Measurements from ENCODE around the gene COL4A2. TPM values are rescaled to one million over a fixed set of nuclear protein-coding genes. Genes with fewer than 3 reads are reported as not detected.

COL4A2 gene
- total and polyA plus RNA-seq, 7 experiments from 2014 or later, result 0.05 TPM; not detected in 6

DNA sequence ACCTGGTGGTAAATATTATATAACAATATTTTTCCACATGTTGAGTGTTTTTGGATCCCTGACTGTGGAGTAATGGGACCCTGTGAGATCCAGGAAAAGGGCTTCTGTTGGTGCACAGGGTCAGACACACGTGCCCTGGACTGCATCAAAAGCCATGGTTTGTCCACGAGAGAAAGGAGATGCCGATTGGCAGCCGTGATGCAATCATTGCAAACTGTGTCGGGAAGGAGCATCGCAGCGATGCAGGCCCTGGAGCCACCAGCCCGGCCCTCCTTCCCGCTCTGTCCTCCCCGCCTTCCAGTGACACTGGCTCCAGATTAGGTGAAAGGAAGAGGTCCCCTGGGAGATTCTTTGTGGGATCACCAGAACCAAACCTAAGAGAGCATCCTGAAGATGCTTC is 9.1 kb downstream of the COL4A2 start:
- peaks cover 0 to under 1% of the 10 kb centered on the region in 2 donors for H3K27me3 ChIP-seq (ENCODE audit: control insufficient read depth in 2 of 2, insufficient read depth in 2 of 2, low read length in 2 of 2)
- H3K4me3 Mint-ChIP-seq, result no peak overlapping the region
- no peak for ATAC-seq
- H3K27me3 Mint-ChIP-seq, result peaks cover 19 to 43% (median 34%) of the 10 kb centered on the region in 5 donors
- H3K27ac ChIP-seq (ENCODE audit: low read depth, low read length), result no peak overlapping the region
- no peaks in the 10 kb centered on the region for H3K36me3 ChIP-seq (ENCODE audit: control insufficient read depth in 2 of 3, insufficient read depth in 3 of 3, low read length in 3 of 3)
- H3K36me3 Mint-ChIP-seq, result no peaks in the 10 kb centered on the region
- intact Hi-C loops (cut with micrococcal nuclease), result no loop called here
- H3K9me3 ChIP-seq (ENCODE audit: control insufficient read depth in 2 of 3, low read length in 3 of 3), result no peaks in the 10 kb centered on the region
- H3K27ac Mint-ChIP-seq, result no peak overlapping the region
- CTCF ChIA-PET, result no interaction called here
- POLR2A ChIA-PET, result no interaction called here
- peaks cover 0 to 1% (median 0%) of the 10 kb centered on the region in 11 donors for H3K9me3 Mint-ChIP-seq
- peaks cover 6 to 16% (median 9%) of the 10 kb centered on the region in 7 donors for H3K4me1 Mint-ChIP-seq
- DNase-seq, result no peak
- no peaks in the 10 kb centered on the region for H3K4me1 ChIP-seq (ENCODE audit: control insufficient read depth in 2 of 2, insufficient read depth in 2 of 2, low read length in 2 of 2)
- no peak overlapping the region for H3K4me3 ChIP-seq (ENCODE audit: low read length)

DNA sequence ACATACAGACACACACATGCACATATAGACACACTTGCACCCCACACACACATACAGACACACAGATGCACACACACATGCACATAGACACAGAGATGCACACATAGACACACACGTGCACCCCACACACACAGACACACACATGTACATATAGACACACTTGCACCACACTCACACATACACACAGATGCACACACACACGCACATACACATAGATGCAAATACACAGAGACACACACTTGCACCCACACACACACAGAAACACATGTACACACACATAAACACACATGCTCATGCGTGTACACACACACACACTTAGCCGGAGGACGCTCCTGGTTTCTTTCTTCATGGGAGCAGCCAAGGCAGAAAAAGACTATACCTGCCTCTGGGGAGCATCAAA is 10.0 kb downstream of the COL4A2 start:
- Histone ChIP-seq H3K27ac (ENCODE audit: low read depth, low read length) (no peak overlapping the region), H3K4me3 (ENCODE audit: low read length) (no peak overlapping the region), H3K36me3 (ENCODE audit: control insufficient read depth in 2 of 3, insufficient read depth in 3 of 3, low read length in 3 of 3) (no peaks in the 10 kb centered on the region), H3K9me3 (ENCODE audit: control insufficient read depth in 2 of 3, low read length in 3 of 3) (no peaks in the 10 kb centered on the region), H3K4me1 (ENCODE audit: control insufficient read depth in 2 of 2, insufficient read depth in 2 of 2, low read length in 2 of 2) (no peaks in the 10 kb centered on the region), H3K27me3 (ENCODE audit: control insufficient read depth in 2 of 2, insufficient read depth in 2 of 2, low read length in 2 of 2) (peaks cover 0 to 3% of the 10 kb centered on the region in 2 donors)
- peaks cover 6 to 21% (median 9%) of the 10 kb centered on the region in 7 donors for H3K4me1 Mint-ChIP-seq
- intact Hi-C loops (cut with micrococcal nuclease), result no loop called here
- no peak overlapping the region for H3K4me3 Mint-ChIP-seq
- no peak overlapping the region for H3K27ac Mint-ChIP-seq
- ChIA-PET CTCF (no interaction called here), POLR2A (no interaction called here)
- H3K36me3 Mint-ChIP-seq, result peaks cover 0 to 4% (median 0%) of the 10 kb centered on the region in 5 donors
- ATAC-seq (no peak), DNase-seq (no peak)
- H3K9me3 Mint-ChIP-seq, result peaks cover 0 to 4% (median 0%) of the 10 kb centered on the region in 11 donors
- H3K27me3 Mint-ChIP-seq, result peaks cover 22 to 43% (median 35%) of the 10 kb centered on the region in 5 donors

DNA sequence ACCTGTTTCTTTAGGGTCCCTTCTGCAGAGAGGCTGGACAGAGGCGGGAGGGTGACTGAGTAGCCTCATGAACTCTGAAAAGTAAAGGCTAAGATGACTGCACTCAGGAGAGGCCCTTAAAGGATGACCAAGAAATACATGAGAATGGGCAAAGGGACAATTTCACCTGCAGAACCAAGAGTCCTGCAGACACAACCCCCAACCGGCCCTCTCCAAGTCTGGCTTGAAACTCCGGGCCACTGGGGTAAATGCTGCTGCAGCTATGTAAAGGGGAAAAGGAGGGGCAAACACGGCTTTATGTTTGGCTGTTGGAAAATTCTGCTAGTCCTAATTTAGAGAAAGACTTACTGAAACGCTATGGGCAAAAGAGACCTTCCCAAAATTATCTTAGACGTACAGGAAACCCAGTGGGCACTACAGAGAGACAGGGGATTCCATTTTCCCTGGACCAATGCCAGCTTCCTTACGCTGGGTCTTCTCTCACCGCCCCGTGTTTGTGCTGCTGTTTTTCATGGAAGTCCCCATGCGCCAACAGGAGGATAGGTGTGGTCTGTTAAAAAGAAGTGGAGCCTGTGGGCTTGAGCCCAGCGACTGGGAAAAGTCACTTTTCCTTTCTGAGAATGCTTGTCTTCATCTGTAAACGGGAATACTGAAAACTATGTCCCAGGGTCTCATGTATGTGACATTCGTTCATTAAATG is 10.6 kb downstream of the COL4A2 start:
- H3K4me1 ChIP-seq (ENCODE audit: control insufficient read depth in 2 of 2, insufficient read depth in 2 of 2, low read length in 2 of 2), result no peaks in the 10 kb centered on the region
- H3K9me3 ChIP-seq (ENCODE audit: control insufficient read depth in 2 of 3, low read length in 3 of 3), result no peaks in the 10 kb centered on the region
- Mint-ChIP-seq H3K9me3 (peaks cover 0 to 4% (median 0%) of the 10 kb centered on the region in 11 donors), H3K36me3 (peaks cover 0 to 4% (median 0%) of the 10 kb centered on the region in 5 donors), H3K27me3 (peaks cover 19 to 43% (median 33%) of the 10 kb centered on the region in 5 donors), H3K27ac (no peak overlapping the region), H3K4me1 (peaks cover 6 to 21% (median 9%) of the 10 kb centered on the region in 7 donors), H3K4me3 (no peak overlapping the region)
- ChIA-PET CTCF (no interaction called here), POLR2A (no interaction called here)
- DNase-seq (no peak), ATAC-seq (no peak)
- intact Hi-C loops (cut with micrococcal nuclease), result no loop called here
- H3K27ac ChIP-seq (ENCODE audit: low read depth, low read length), result no peak overlapping the region
- H3K36me3 ChIP-seq (ENCODE audit: control insufficient read depth in 2 of 3, insufficient read depth in 3 of 3, low read length in 3 of 3), result no peaks in the 10 kb centered on the region
- H3K27me3 ChIP-seq (ENCODE audit: control insufficient read depth in 2 of 2, insufficient read depth in 2 of 2, low read length in 2 of 2), result peaks cover 0 to 3% of the 10 kb centered on the region in 2 donors
- H3K4me3 ChIP-seq (ENCODE audit: low read length), result no peak overlapping the region

DNA sequence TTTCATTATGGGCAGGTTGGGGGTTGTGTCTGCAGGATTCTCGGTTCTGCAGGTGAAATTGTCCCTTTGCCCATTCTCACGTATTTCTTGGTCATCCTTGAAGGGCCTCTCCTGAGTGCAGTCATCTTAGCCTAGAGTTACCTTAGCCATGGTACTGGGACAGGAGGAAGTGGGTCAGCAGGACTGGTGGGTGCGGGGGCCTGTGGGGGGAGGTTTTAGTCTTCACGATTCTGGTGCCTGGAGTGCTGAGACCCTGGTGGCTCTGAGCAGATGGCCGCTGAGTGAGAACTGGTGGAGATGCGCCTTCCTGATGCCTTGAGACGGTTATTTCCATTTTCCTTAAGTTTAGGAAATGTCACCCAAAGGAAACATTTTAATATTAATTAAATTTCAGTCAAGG is 11.8 kb downstream of the COL4A2 start:
- H3K4me3 ChIP-seq (ENCODE audit: low read length), result no peak overlapping the region
- H3K27ac ChIP-seq (ENCODE audit: low read depth, low read length), result no peak overlapping the region
- H3K9me3 ChIP-seq (ENCODE audit: control insufficient read depth in 2 of 3, low read length in 3 of 3), result no peaks in the 10 kb centered on the region
- peaks cover 0 to 3% of the 10 kb centered on the region in 2 donors for H3K27me3 ChIP-seq (ENCODE audit: control insufficient read depth in 2 of 2, insufficient read depth in 2 of 2, low read length in 2 of 2)
- H3K36me3 Mint-ChIP-seq, result peaks cover 0 to 4% (median 0%) of the 10 kb centered on the region in 5 donors
- DNase-seq, result no peak
- H3K27me3 Mint-ChIP-seq, result peaks cover 20 to 39% (median 36%) of the 10 kb centered on the region in 5 donors
- intact Hi-C loops (cut with micrococcal nuclease), result no loop called here
- no peak overlapping the region for H3K4me3 Mint-ChIP-seq
- POLR2A ChIA-PET, result no interaction called here
- H3K4me1 ChIP-seq (ENCODE audit: control insufficient read depth in 2 of 2, insufficient read depth in 2 of 2, low read length in 2 of 2), result no peaks in the 10 kb centered on the region
- no peaks in the 10 kb centered on the region for H3K36me3 ChIP-seq (ENCODE audit: control insufficient read depth in 2 of 3, insufficient read depth in 3 of 3, low read length in 3 of 3)
- H3K4me1 Mint-ChIP-seq, result peaks cover 6 to 21% (median 9%) of the 10 kb centered on the region in 7 donors
- no peak for ATAC-seq
- no peak overlapping the region for H3K27ac Mint-ChIP-seq
- CTCF ChIA-PET, result no interaction called here
- peaks cover 0 to 4% (median 0%) of the 10 kb centered on the region in 11 donors for H3K9me3 Mint-ChIP-seq

DNA sequence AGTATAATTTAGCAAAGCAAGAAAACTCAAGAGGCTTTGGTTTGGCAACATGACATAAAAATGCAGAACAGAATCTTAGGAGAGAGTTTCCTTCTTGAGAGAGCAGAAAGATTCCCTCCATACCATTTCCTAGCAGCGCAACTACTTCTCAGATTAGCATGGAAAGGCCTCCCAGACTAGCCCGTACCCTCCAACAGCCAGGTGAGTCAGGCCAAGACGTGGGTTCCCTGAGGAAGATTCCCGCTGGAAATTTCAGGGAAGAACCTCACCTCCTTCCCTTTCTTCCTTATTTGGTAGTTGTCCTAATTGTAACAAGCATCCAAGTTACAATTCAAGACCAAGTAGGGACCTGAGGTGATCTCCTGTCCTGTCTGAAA is 12.3 kb downstream of the COL4A2 start:
- Mint-ChIP-seq H3K27me3 (peaks cover 19 to 38% (median 32%) of the 10 kb centered on the region in 5 donors), H3K4me1 (peaks cover 6 to 21% (median 9%) of the 10 kb centered on the region in 7 donors), H3K4me3 (no peak overlapping the region), H3K27ac (no peak overlapping the region), H3K36me3 (peaks cover 0 to 4% (median 0%) of the 10 kb centered on the region in 5 donors), H3K9me3 (peaks cover 0 to 4% (median 0%) of the 10 kb centered on the region in 11 donors)
- Histone ChIP-seq H3K36me3 (ENCODE audit: control insufficient read depth in 2 of 3, insufficient read depth in 3 of 3, low read length in 3 of 3) (no peaks in the 10 kb centered on the region), H3K4me3 (ENCODE audit: low read length) (no peak overlapping the region), H3K27me3 (ENCODE audit: control insufficient read depth in 2 of 2, insufficient read depth in 2 of 2, low read length in 2 of 2) (peaks cover 0 to 3% of the 10 kb centered on the region in 2 donors), H3K4me1 (ENCODE audit: control insufficient read depth in 2 of 2, insufficient read depth in 2 of 2, low read length in 2 of 2) (no peaks in the 10 kb centered on the region), H3K27ac (ENCODE audit: low read depth, low read length) (no peak overlapping the region), H3K9me3 (ENCODE audit: control insufficient read depth in 2 of 3, low read length in 3 of 3) (no peaks in the 10 kb centered on the region)
- ATAC-seq (no peak), DNase-seq (no peak)
- intact Hi-C loops (cut with micrococcal nuclease), result no loop called here
- POLR2A ChIA-PET, result no interaction called here
- CTCF ChIA-PET, result no interaction called here

DNA sequence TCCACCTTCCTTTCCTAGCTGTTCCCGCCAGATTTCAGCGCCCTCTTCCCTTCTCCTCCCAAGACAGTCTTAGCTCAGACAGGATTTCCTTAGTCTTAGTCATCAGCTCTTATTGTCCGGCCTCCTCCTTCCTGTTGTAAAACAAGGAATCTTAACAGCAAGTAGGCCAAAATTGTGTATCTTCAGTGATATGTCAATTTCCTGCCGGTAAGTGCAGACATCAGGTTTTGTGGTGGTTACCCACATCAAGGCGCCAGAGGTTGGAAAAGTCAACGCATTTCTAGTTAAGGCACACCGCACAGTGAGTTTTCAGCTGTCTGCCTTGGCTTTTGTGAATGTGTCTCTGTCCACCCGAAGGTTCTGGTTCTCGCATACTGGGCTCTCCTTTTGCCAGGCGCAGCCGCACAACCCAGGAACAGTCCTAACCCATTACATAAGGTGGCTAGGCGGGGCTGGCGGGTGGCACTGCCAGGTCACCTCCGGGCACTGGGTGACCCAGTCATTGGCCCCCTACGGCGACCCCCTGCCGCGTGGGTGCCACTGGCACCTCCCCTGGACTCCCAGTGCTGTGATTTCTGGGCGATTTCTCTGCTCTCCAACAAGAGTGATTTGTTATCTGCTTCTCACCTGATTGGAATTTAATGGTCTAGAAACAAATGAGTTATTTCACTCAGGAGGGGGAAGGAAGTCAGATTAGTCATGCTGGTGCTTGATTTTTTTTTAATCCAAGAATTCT is 12.9 kb downstream of the COL4A2 start:
- ChIA-PET CTCF (no interaction called here), POLR2A (no interaction called here)
- H3K27me3 Mint-ChIP-seq, result peaks cover 23 to 42% (median 35%) of the 10 kb centered on the region in 5 donors
- H3K27ac Mint-ChIP-seq, result no peak overlapping the region
- DNase-seq (peak in 1 of 9 donors; percentile 14), ATAC-seq (no peak)
- Histone ChIP-seq H3K4me3 (ENCODE audit: low read length) (no peak overlapping the region), H3K27ac (ENCODE audit: low read depth, low read length) (no peak overlapping the region), H3K36me3 (ENCODE audit: control insufficient read depth in 2 of 3, insufficient read depth in 3 of 3, low read length in 3 of 3) (no peaks in the 10 kb centered on the region), H3K27me3 (ENCODE audit: control insufficient read depth in 2 of 2, insufficient read depth in 2 of 2, low read length in 2 of 2) (peaks cover 0 to 3% of the 10 kb centered on the region in 2 donors), H3K9me3 (ENCODE audit: control insufficient read depth in 2 of 3, low read length in 3 of 3) (no peaks in the 10 kb centered on the region), H3K4me1 (ENCODE audit: control insufficient read depth in 2 of 2, insufficient read depth in 2 of 2, low read length in 2 of 2) (no peaks in the 10 kb centered on the region)
- H3K4me3 Mint-ChIP-seq, result peak overlapping the region in 1 of 10 donors; percentile 4
- H3K36me3 Mint-ChIP-seq, result peaks cover 0 to 4% (median 0%) of the 10 kb centered on the region in 5 donors
- intact Hi-C loops (cut with micrococcal nuclease), result no loop called here
- peaks cover 0 to 4% (median 0%) of the 10 kb centered on the region in 11 donors for H3K9me3 Mint-ChIP-seq
- peaks cover 6 to 21% (median 9%) of the 10 kb centered on the region in 7 donors for H3K4me1 Mint-ChIP-seq
